Lower leg skin (tissue), 3 donors: ENCODE measurements around the gene CSMD2.

Experiments used
- POLR2A ChIP-seq, 2 donors: fragments of 450-650 bp; IDR thresholded peaks; one replicate each; pipeline ENCODE4 v1.6.1; 2016 to 2017; ENCODE audit warnings: antibody characterized with exemption in 2 of 2, mild to moderate bottlenecking in 1 of 2, moderate library complexity in 1 of 2
- TF ChIP-seq, protein P1 (sequence below), 3 donors: fragments of 450-650 bp; IDR thresholded peaks; one replicate each; pipeline ENCODE4 v1.5.1; 2016; ENCODE audit warnings: antibody characterized with exemption in 3 of 3, mild to moderate bottlenecking in 3 of 3, moderate library complexity in 2 of 3

GRCh38 chr1:33610391-33610790 lies 554.6 kb downstream of the CSMD2 start:
- TF ChIP-seq, protein P1, sequence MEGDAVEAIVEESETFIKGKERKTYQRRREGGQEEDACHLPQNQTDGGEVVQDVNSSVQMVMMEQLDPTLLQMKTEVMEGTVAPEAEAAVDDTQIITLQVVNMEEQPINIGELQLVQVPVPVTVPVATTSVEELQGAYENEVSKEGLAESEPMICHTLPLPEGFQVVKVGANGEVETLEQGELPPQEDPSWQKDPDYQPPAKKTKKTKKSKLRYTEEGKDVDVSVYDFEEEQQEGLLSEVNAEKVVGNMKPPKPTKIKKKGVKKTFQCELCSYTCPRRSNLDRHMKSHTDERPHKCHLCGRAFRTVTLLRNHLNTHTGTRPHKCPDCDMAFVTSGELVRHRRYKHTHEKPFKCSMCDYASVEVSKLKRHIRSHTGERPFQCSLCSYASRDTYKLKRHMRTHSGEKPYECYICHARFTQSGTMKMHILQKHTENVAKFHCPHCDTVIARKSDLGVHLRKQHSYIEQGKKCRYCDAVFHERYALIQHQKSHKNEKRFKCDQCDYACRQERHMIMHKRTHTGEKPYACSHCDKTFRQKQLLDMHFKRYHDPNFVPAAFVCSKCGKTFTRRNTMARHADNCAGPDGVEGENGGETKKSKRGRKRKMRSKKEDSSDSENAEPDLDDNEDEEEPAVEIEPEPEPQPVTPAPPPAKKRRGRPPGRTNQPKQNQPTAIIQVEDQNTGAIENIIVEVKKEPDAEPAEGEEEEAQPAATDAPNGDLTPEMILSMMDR (IDR thresholded peaks at IDR 0.05), result no peak
- TF ChIP-seq POLR2A (IDR thresholded peaks at IDR 0.05), result no peak
